Endothelial cell of umbilical vein (primary cell): ENCODE results near the gene RCOR2.

Source experiments
- EZH2 ChIP-seq: IDR thresholded peaks from 2 replicates; pipeline ENCODE4 v1.6.1; 2012; ENCODE audit warnings: borderline replicate concordance, low read depth, mild to moderate bottlenecking, moderate library complexity, low read length, inconsistent platforms; ENCODE audit not compliant: severe bottlenecking
- MAX ChIP-seq: IDR thresholded peaks from 2 replicates; pipeline ENCODE4 v1.6.1; 2011; ENCODE audit not compliant: insufficient read depth, insufficient read length
- MYC ChIP-seq: IDR thresholded peaks from one replicate; pipeline ENCODE4 v1.6.1; 2011; ENCODE audit warnings: mild to moderate bottlenecking, low read depth, low read length
- POLR2A ChIP-seq: IDR thresholded peaks from 2 replicates; pipeline ENCODE4 v1.6.1; 2012; ENCODE audit warnings: low read depth, mild to moderate bottlenecking, control low read depth, low read length
- POLR2AphosphoS5 ChIP-seq: IDR thresholded peaks from 2 replicates; pipeline ENCODE4 v1.6.1; 2012; ENCODE audit warnings: low read depth, mild to moderate bottlenecking, control low read depth, low read length, moderate library complexity; ENCODE audit not compliant: insufficient read depth

- no peak for TF ChIP-seq POLR2A
- TF ChIP-seq POLR2AphosphoS5, result no peak
- no peak for TF ChIP-seq MAX
- no peak for TF ChIP-seq EZH2
- no peak for TF ChIP-seq MYC
Measured at GRCh38 chr11:63952570-63952969, 35.6 kb upstream of the RCOR2 start.
